ENCODE measurements around the gene SHMT1.
"Not testable (repeated sequence)": the region's sequence is repeated elsewhere in the genome, so short reads cannot be mapped to it uniquely, and the experiment has no call there.

Gene SHMT1

GRCh38 chr17:18378205-18378505 is 14.8 kb upstream of the SHMT1 start:
- DNase-seq (ENCODE audit: low read depth, low spot score): no peak
- no peak overlapping the region for H3K4me3 ChIP-seq (ENCODE audit: low read depth, low read length)
- in situ Hi-C loops (cut with HindIII; ENCODE audit: low sequenced_read_pairs): no loop called here
- TF ChIP-seq, protein P1, sequence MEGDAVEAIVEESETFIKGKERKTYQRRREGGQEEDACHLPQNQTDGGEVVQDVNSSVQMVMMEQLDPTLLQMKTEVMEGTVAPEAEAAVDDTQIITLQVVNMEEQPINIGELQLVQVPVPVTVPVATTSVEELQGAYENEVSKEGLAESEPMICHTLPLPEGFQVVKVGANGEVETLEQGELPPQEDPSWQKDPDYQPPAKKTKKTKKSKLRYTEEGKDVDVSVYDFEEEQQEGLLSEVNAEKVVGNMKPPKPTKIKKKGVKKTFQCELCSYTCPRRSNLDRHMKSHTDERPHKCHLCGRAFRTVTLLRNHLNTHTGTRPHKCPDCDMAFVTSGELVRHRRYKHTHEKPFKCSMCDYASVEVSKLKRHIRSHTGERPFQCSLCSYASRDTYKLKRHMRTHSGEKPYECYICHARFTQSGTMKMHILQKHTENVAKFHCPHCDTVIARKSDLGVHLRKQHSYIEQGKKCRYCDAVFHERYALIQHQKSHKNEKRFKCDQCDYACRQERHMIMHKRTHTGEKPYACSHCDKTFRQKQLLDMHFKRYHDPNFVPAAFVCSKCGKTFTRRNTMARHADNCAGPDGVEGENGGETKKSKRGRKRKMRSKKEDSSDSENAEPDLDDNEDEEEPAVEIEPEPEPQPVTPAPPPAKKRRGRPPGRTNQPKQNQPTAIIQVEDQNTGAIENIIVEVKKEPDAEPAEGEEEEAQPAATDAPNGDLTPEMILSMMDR (IDR thresholded peaks at IDR 0.05; ENCODE audit: low read depth, low read length): no peak

GRCh38 chr17:18377437-18378204 is 14.3 kb upstream of the SHMT1 start, which contains the start of gene EVPLL:
Gene EVPLL (plus strand): TSS chr17:18377778. CDS start chr17:18380938, 3,160 bp downstream.
- H3K4me3 ChIP-seq (ENCODE audit: low read depth, low read length): no peak within 1 kb of the TSS
- DNase-seq (ENCODE audit: low read depth, low spot score): no peak
- TF ChIP-seq, protein P1 (IDR thresholded peaks at IDR 0.05; ENCODE audit: low read depth, low read length): no peak
- in situ Hi-C loops (cut with HindIII; ENCODE audit: low sequenced_read_pairs): no loop called here

GRCh38 chr17:18374216-18374615 is 10.9 kb upstream of the SHMT1 start:
- TF ChIP-seq, protein P1 (IDR thresholded peaks at IDR 0.05; ENCODE audit: low read depth, low read length): no peak
- in situ Hi-C loops (cut with HindIII; ENCODE audit: low sequenced_read_pairs): no loop called here
- no peak overlapping the region for H3K4me3 ChIP-seq (ENCODE audit: low read depth, low read length)
- no peak for DNase-seq (ENCODE audit: low read depth, low spot score)

GRCh38 chr17:18373181-18373580 is 9.8 kb upstream of the SHMT1 start:
- DNase-seq (ENCODE audit: low read depth, low spot score); in situ Hi-C loops (cut with HindIII; ENCODE audit: low sequenced_read_pairs): not testable (repeated sequence)

GRCh38 chr17:18371455-18371854 is 8.1 kb upstream of the SHMT1 start:
- DNase-seq (ENCODE audit: low read depth, low spot score): no peak
- TF ChIP-seq, protein P1 (IDR thresholded peaks at IDR 0.05; ENCODE audit: low read depth, low read length): no peak
- in situ Hi-C loops (cut with HindIII; ENCODE audit: low sequenced_read_pairs): no loop called here
- no peak overlapping the region for H3K4me3 ChIP-seq (ENCODE audit: low read depth, low read length)

More at GRCh38 chr17:18373181-18373580, 9.8 kb upstream of the SHMT1 start:
- H3K4me3 ChIP-seq (ENCODE audit: low read depth, low read length): not testable (repeated sequence)

DNA sequence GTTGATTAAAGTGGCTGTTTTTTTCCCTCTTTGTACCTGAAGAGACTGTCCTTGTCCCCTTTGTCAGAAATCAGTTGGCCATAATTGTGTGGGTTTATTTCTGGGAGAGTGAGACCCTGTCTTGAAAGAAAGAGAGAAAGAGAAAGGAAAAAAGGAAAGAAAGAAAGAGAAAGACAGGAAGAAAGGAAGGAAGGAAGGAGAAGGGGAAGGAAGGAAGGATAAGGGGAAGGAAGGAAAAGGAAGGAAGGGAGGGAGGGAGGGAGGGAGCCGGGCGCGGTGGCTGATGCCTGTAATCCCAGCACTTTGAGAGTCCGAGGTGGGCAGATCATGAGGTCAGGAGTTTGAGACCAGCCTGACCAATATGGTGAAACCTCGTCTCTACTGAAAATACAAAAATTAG is 7.4 kb upstream of the SHMT1 start:
- in situ Hi-C loops (cut with HindIII; ENCODE audit: low sequenced_read_pairs): no loop called here
- TF ChIP-seq, protein P1 (IDR thresholded peaks at IDR 0.05; ENCODE audit: low read depth, low read length): no peak
- no peak overlapping the region for H3K4me3 ChIP-seq (ENCODE audit: low read depth, low read length)
- DNase-seq (ENCODE audit: low read depth, low spot score): no peak

DNA sequence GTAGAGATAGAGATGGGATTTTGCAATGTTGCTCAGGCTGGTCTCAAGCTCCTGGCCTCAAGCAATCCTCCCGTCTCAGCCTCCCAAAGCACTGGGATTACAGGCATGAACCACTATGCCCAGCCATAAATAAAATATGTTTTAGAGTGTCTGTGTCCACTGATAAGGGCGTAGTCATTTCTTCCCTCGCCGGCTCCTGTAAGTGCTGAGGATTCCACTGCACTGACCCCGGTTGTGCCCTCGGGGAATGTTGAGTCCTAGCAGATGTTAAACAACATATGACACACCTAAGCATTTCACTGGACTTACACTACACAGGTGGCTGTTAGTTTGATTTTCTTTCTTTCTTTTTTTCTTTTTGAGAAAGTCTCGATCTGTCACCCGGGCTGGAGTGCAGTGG is 5.6 kb upstream of the SHMT1 start:
- H3K4me3 ChIP-seq (ENCODE audit: low read depth, low read length): no peak overlapping the region
- DNase-seq (ENCODE audit: low read depth, low spot score): no peak
- in situ Hi-C loops (cut with HindIII; ENCODE audit: low sequenced_read_pairs): no loop called here
- TF ChIP-seq, protein P1 (IDR thresholded peaks at IDR 0.05; ENCODE audit: low read depth, low read length): no peak
